T-helper 1 cell treated with Interleukin-12 subunit alpha and Interleukin-12 subunit beta and Interleukin-4 antibody, amounts not matched to agents 30 μg/mL and 1 μg/mL, for 36 hours (primary cell): ENCODE data around the gene JAKMIP2.

ENCODE experiments used
- H3K27ac Mint-ChIP-seq: one replicate; pipeline ENCODE4 v1.8.0; 2021; ENCODE audit warnings: mild to moderate bottlenecking, mixed read lengths
- H3K27me3 Mint-ChIP-seq: one replicate; pipeline ENCODE4 v1.8.0; 2021; ENCODE audit warnings: low read depth, mixed read lengths
- H3K36me3 Mint-ChIP-seq: one replicate; pipeline ENCODE4 v1.8.0; 2021; ENCODE audit warnings: low read depth, mixed read lengths
- H3K4me1 Mint-ChIP-seq: one replicate; pipeline ENCODE4 v1.8.0; 2021; ENCODE audit warnings: low read depth, mixed read lengths
- H3K4me3 Mint-ChIP-seq: one replicate; pipeline ENCODE4 v1.8.0; 2021; ENCODE audit warnings: mild to moderate bottlenecking, moderate library complexity, mixed read lengths
- H3K9me3 Mint-ChIP-seq: one replicate; pipeline ENCODE4 v1.8.0; 2021; ENCODE audit warnings: mixed read lengths

Gene JAKMIP2

DNA sequence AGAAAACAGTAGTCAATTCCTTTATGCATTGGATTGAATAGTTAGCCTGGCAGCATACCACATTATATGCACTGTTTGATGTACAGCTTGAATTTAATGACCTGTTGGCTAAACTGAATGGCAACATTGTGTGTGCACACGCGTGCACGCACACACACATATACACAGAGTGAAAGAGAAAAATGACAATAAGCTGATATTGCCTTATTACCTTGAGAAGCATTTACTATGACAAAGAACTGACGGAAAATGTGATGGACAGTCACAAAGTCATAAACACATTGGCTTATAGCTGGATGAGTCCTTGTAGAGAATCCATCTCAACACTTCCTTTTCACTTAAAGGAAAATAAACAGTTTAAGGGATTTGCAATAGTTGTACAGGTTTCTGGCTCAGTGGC is 15.5 kb downstream of the JAKMIP2 start:
- Mint-ChIP-seq H3K36me3 (no peaks in the 10 kb centered on the region), H3K9me3 (no peaks in the 10 kb centered on the region), H3K27ac (no peak overlapping the region), H3K4me3 (no peak overlapping the region), H3K27me3 (no peaks in the 10 kb centered on the region), H3K4me1 (no peaks in the 10 kb centered on the region)

DNA sequence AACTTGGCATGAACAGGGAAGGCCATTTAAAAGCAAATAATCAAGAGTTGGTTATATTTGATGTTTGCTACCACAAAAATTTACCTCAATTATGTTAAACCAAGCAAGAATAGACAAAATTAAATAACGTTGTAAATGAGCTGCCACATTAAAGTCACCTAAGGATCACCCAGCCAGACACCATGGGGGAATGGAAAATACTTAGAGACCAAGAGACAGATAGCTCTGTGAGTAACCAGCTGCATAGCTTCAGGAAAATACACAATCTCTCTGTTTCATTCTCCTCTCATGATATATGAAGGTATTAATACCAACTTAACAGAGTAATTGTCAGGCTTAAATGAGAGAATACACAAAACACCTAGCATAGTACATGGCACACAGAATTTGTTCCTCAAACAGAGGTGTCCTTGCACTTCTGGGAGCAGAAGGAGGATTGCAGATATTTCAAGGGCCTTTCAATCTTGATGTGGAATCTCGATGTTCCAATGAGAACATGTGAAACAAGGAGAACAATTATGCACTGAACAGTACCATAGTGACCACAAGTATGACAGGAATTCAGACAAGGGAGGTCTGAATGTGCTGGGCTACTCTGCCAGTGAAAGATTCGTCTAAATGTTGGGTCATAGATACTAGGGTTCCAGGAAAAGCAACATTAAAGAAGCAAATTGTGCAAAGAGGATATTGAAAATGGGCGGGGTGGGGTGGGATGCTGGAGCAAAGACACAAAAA is 18.6 kb downstream of the JAKMIP2 start:
- Mint-ChIP-seq H3K4me1 (no peaks in the 10 kb centered on the region), H3K27ac (no peak overlapping the region), H3K27me3 (no peaks in the 10 kb centered on the region), H3K9me3 (no peaks in the 10 kb centered on the region), H3K36me3 (no peaks in the 10 kb centered on the region), H3K4me3 (no peak overlapping the region)

DNA sequence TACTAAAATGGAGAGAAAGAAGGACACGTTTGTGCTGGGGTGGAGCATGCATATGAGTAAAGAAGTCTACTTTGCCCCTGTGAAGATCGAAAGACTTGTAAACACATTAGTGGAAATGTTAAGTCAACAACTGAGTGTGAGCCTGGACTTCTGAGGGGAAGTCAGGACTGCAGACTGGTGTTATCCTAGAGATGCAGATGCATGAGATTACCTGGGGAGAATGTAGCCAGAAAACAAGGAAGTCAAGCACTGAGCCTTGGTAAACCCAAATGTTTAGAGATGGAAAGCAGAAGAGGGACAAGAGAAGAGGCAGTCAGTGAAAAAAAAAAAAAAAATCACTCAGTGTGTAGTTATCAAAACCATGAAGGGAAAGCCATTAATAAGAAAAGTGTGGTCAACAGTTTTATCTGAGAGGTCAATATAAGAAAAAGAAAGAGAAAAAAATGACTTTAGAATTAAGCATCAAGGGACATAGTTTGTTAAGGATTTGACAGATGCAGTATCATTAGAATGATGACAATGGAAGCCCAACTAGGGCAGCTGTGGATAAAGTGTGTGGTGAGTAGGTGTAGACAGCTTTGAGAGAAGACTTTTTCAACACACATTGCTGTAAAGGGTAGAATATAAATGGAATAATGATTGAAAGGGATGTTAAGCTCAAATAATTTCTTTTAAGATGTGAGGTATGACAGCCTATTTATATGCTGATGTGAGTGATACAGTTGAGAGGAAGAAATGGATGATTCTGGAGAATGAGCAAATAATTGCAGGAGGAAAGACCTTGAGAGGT is 22.2 kb downstream of the JAKMIP2 start:
- no peaks in the 10 kb centered on the region for H3K9me3 Mint-ChIP-seq
- no peak overlapping the region for H3K4me3 Mint-ChIP-seq
- no peaks in the 10 kb centered on the region for H3K27me3 Mint-ChIP-seq
- H3K27ac Mint-ChIP-seq, result no peak overlapping the region
- no peaks in the 10 kb centered on the region for H3K4me1 Mint-ChIP-seq
- H3K36me3 Mint-ChIP-seq, result no peaks in the 10 kb centered on the region

DNA sequence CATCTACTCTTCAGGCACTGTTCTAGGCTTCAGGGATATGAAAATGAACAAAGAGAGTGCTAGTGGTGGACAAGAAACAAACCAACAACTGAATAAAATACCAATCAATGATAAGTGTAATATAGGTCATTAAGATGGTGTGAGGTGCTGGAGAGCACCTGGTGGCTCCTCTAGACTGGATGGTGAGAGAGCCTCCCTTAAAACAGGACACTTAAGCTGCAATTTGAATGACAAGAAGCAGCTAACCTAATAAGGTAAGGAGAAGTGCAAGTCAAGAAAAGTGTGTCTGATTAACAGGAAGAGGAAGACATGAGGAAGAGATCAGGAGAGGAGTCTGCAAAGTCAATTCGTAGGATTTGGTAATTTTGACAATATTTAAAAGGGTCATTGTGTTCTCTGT is 23.1 kb downstream of the JAKMIP2 start:
- Mint-ChIP-seq H3K4me1 (no peaks in the 10 kb centered on the region), H3K9me3 (no peaks in the 10 kb centered on the region), H3K27ac (no peak overlapping the region), H3K4me3 (no peak overlapping the region), H3K27me3 (no peaks in the 10 kb centered on the region), H3K36me3 (no peaks in the 10 kb centered on the region)

DNA sequence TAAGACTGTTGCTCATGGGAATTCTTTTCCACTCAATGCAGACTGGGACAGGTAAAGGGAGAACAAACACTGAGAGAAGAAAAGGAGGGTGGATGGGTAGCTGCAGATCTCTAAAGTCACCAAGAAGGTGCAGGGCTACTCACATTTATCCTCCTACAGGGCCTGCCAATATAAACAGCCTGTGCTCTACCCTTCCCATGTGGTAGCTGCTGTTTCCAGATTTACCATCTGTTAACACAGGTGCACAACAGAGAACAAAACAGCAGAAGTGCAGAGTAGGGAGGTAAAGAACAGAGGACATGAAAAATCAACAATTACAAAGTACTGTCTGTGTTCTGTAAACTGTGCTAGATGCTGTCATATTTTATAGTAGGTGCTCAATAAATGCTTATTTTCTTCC is 26.0 kb downstream of the JAKMIP2 start:
- Mint-ChIP-seq H3K4me1 (no peaks in the 10 kb centered on the region), H3K27ac (no peak overlapping the region), H3K4me3 (no peak overlapping the region), H3K36me3 (no peaks in the 10 kb centered on the region), H3K9me3 (no peaks in the 10 kb centered on the region), H3K27me3 (no peaks in the 10 kb centered on the region)

DNA sequence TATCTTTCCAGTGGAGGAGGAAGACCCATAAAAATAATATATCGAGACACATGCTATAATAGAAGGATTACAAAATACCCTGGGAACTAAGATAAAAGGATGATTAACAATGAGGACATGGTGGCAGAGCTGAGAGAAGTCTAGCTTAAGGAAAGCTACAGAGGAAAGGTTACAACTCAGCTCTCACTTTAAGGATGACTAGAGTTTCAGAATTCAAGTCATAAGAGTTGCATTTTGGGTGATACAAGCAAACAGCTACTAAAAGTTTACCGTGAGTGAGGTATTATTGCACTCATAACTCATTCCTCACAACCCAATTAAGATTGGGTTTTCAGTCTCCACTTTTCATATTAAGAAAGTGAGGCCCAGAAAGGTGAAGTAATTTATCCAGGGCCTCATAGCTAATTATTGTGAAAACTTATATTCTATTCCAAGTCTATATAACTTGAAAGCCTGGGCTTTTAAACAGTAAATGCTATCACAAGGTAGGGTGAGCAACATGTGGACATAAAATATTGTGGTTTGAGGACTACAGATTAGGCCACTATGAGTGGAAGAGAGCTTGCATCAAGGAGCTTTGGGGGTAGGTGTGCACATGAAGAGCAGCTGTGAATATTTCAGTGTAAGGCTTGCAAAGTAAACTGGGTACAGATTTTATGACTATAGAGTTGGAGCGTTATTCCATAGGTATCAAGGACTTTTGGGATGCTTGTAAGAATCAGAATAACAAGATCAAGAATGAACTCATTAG is 28.0 kb downstream of the JAKMIP2 start:
- H3K27ac Mint-ChIP-seq, result no peak overlapping the region
- H3K27me3 Mint-ChIP-seq, result no peaks in the 10 kb centered on the region
- H3K36me3 Mint-ChIP-seq, result no peaks in the 10 kb centered on the region
- H3K4me1 Mint-ChIP-seq, result no peaks in the 10 kb centered on the region
- no peaks in the 10 kb centered on the region for H3K9me3 Mint-ChIP-seq
- H3K4me3 Mint-ChIP-seq, result no peak overlapping the region

DNA sequence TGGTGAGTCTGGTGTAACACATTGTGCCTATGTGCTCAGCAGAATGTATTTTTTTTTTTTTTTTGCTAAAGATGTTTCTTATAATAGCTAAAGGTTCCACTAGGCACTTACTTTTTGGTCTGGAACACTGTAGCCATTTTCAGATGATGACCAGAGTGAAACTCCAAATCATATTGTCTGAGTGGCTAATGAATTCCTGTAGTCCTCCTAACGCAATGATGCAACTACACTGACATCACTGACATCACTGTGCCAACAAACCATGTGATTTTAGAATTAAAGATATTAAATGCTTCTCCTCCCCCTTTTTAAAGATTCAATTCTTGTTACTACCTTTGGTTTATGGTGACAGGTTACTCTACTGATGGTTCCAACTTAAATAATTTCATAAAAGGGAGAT is 28.8 kb downstream of the JAKMIP2 start:
- H3K4me1 Mint-ChIP-seq, result no peaks in the 10 kb centered on the region
- H3K27me3 Mint-ChIP-seq, result no peaks in the 10 kb centered on the region
- H3K9me3 Mint-ChIP-seq, result no peaks in the 10 kb centered on the region
- no peak overlapping the region for H3K27ac Mint-ChIP-seq
- no peak overlapping the region for H3K4me3 Mint-ChIP-seq
- no peaks in the 10 kb centered on the region for H3K36me3 Mint-ChIP-seq

DNA sequence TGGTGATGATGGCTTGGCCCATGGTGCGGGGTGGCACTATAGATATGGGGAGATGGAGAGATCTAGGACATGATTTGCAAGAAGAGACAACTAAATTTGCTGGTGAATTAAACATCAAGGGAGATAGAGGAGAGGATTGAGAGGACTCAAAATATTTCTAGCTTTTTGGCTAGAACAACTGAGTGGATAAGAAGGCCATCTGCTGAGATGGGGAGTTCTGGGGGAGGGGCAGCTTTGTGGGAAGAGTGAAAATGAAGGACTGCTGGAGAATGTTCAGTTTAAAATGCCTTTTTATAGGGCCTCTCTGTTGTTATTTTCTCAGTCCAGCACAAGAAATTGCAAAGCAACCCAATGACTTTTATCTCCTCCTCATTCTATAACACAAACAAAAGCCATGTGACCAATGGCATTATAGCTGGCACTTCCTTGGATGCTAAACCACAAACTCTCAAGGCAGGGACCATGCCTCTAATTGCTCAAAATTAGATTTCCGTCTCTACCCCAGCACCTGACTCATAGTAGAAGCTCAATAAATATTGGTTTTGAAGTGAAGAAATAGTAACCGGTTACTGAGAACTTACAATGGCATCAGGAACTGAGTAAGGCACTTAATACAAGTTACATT is 29.8 kb downstream of the JAKMIP2 start:
- Mint-ChIP-seq H3K4me1 (no peaks in the 10 kb centered on the region), H3K27ac (no peak overlapping the region), H3K9me3 (no peaks in the 10 kb centered on the region), H3K36me3 (no peaks in the 10 kb centered on the region), H3K27me3 (no peaks in the 10 kb centered on the region), H3K4me3 (no peak overlapping the region)

DNA sequence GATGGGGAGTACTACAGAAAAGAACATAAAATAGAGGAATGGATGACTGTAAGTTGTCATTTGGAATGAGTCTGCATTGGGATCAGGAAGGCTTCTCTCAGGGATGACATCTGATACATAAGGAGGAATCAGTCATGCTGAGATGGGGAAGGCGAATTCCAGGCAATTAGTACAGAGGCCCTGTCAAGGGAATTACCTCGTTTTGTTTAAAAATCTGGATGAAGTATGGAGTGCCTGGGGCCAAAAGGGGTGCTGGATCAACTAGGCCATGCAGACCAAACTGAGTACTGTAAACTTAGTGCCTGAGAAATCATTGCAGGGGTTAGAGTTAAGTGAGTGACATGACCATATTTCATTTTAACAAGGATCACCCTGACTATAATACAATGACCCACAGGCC is 30.5 kb downstream of the JAKMIP2 start:
- Mint-ChIP-seq H3K4me3 (no peak overlapping the region), H3K36me3 (no peaks in the 10 kb centered on the region), H3K9me3 (no peaks in the 10 kb centered on the region), H3K27ac (no peak overlapping the region), H3K27me3 (no peaks in the 10 kb centered on the region), H3K4me1 (no peaks in the 10 kb centered on the region)

DNA sequence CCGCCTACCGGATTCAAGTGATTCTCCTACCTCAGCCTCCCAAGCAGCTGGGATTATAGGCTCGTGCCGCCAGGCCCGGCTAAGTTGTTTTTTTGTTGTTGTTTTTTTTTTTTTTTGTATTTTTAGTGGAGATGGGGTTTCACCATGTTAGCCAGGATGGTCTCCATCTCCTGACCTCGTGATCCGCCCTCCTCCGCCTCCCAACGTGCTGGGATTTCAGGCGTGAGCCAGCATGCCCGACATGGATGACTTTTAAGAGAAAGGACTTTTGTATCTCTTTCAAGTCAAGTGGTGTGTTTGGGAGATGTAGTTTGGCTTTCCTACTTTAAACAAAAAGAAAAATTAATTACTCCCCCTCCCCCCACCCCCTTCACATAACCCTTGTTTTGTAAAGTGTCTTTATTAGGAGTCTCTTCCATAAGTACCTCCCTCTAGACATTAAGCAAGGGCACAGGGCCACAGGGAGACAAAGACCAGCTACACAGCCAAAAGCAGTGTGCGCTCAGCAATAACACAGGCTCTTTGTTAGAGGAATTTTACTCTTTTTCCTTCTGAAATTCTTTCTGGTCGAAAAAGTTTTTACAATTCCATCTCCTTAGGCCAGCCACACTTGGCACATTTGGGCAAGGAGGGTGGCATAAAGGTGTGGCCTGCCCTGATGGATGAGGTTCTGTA is 31.2 kb downstream of the JAKMIP2 start:
- no peaks in the 10 kb centered on the region for H3K27me3 Mint-ChIP-seq
- no peaks in the 10 kb centered on the region for H3K9me3 Mint-ChIP-seq
- H3K4me1 Mint-ChIP-seq, result no peaks in the 10 kb centered on the region
- no peak overlapping the region for H3K27ac Mint-ChIP-seq
- H3K36me3 Mint-ChIP-seq, result no peaks in the 10 kb centered on the region
- no peak overlapping the region for H3K4me3 Mint-ChIP-seq

DNA sequence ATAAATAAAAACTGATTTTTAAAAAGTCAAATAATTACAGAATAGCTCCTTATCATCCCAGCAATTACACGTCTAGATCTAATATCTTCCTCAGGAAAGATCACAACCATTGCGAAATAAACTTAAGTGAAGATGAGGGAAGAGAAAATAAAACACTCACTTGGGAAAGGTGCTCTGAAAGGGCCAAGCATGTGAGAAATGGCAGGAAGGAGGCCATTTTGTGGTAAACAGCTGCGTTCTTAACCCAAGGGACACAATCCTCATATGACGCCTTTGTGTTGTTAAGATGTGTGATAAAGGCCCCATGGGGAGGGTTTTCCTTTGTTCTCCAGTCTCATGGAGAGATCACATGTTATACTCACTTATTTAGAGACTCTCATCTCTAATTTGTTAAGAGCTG is 32.5 kb downstream of the JAKMIP2 start:
- H3K27ac Mint-ChIP-seq, result no peak overlapping the region
- no peaks in the 10 kb centered on the region for H3K9me3 Mint-ChIP-seq
- no peak overlapping the region for H3K4me3 Mint-ChIP-seq
- no peaks in the 10 kb centered on the region for H3K36me3 Mint-ChIP-seq
- H3K27me3 Mint-ChIP-seq, result no peaks in the 10 kb centered on the region
- H3K4me1 Mint-ChIP-seq, result no peaks in the 10 kb centered on the region

DNA sequence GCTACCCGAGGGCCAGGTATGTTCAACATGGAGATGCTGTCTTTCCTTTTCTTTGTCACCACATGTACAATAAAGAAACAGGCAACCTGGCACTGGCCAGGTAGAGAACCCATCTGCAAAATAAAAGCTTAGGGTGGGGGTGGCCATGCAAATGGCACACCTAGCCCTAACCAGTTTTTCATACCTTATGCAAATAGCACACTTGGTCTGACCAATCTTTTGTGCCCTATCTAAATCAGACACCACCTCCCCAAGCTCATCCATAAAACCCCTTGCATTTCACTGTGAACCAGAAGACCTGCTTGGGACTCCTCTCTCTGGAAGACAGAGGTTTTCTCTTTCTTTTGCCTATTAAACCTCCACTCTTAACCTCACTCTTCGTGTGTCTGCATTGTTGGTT is 33.9 kb downstream of the JAKMIP2 start:
- no peaks in the 10 kb centered on the region for H3K27me3 Mint-ChIP-seq
- no peak overlapping the region for H3K27ac Mint-ChIP-seq
- H3K36me3 Mint-ChIP-seq, result no peaks in the 10 kb centered on the region
- no peak overlapping the region for H3K4me3 Mint-ChIP-seq
- H3K9me3 Mint-ChIP-seq, result no peaks in the 10 kb centered on the region
- H3K4me1 Mint-ChIP-seq, result no peaks in the 10 kb centered on the region

DNA sequence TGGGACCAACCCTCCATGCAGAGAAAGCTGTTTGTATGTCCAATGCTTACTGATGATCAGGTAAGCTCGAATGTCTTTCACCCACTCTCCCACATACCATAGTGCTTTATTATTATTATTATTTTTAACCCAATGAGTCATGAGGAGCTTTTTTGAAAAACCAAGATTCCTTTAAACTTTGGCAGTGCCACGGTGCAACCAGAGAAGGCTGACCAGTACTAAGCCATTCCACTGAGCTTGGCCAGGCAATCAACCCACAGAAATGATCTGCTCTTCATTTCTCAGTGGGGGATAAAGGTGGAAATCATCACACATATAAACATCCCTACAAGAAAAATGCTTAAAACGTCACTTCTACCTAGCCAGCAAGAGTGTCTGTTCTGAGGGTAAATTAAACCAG is 35.5 kb downstream of the JAKMIP2 start:
- Mint-ChIP-seq H3K9me3 (no peaks in the 10 kb centered on the region), H3K4me1 (no peaks in the 10 kb centered on the region), H3K27ac (no peak overlapping the region), H3K36me3 (no peaks in the 10 kb centered on the region), H3K27me3 (no peaks in the 10 kb centered on the region), H3K4me3 (no peak overlapping the region)

DNA sequence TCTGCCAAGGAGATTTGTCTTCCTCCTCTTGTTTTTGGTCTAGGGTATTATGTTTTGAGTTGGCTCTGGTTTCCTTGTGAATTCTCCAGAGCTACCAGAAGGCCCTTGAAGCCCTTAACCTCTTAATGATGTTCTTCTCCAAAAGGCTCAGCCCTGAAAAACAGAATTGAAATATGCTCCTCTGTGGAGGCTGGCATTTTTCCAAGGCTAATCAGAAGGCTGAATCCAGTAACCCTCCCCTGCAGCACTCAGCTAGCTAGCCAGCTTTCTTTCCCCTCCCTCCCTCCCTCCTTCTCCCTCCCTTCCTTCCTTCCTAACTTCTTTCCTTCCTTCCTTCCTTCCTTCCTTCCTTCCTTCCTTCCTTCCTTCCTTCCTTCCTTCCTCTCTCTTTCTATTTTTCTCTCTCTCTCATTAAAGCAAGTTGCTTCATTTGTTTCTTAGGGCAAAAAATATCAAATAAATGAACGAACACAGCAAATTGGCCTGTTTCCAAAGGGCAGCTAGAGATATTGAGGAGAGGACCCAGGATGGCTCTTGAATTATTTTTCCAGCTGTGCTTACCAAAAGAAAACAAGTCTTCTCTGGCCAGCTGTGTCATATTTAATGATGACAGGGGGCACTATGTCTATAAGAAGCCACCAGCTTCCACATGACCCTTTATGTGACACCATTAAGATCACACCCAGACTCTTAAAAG is 38.7 kb downstream of the JAKMIP2 start:
- Mint-ChIP-seq H3K36me3 (no peaks in the 10 kb centered on the region), H3K9me3 (no peaks in the 10 kb centered on the region), H3K27ac (peak overlapping the region; percentile 59), H3K4me1 (no peaks in the 10 kb centered on the region), H3K27me3 (no peaks in the 10 kb centered on the region), H3K4me3 (no peak overlapping the region)
